Neural cell (in vitro differentiated cells): Measurements from ENCODE around the gene FHOD3. TPM values are rescaled to one million over a fixed set of nuclear protein-coding genes. Genes with fewer than 3 reads are reported as not detected.

Source experiments
- H2AFZ ChIP-seq: fragments of 200-600, 300-800 bp; sonication (generic), shearing (Covaris generic); 2 replicates; pipeline ENCODE4 v1.6.0; 2014; ENCODE audit warnings: low read depth, mild to moderate bottlenecking, antibody characterized with exemption, low read length, moderate library complexity
- H3F3A ChIP-seq: fragments of 200-600 bp; shearing (Covaris generic); 2 replicates; pipeline ENCODE4 v1.6.1; 2016; ENCODE audit warnings: mild to moderate bottlenecking, moderate library complexity, mixed read lengths, antibody characterized with exemption, low read length; ENCODE audit not compliant: insufficient read depth, poor library complexity, severe bottlenecking
- H3K27ac ChIP-seq: fragments of 200-600, 300-800 bp; sonication (generic), shearing (Covaris generic); 2 replicates; pipeline ENCODE4 v1.5.1; 2014; ENCODE audit warnings: mild to moderate bottlenecking, low read length, moderate library complexity
- H3K27me3 ChIP-seq: fragments of 300-800, 200-600 bp; sonication (generic), shearing (Covaris generic); 2 replicates; pipeline ENCODE4 v1.6.0; 2014; ENCODE audit warnings: mild to moderate bottlenecking, low read depth, low read length, moderate library complexity; ENCODE audit not compliant: insufficient read depth
- H3K36me3 ChIP-seq: fragments of 300-800, 200-600 bp; sonication (generic), shearing (Covaris generic); 2 replicates; pipeline ENCODE4 v1.5.1; 2014; ENCODE audit warnings: mild to moderate bottlenecking, antibody characterized with exemption, low read length, moderate library complexity; ENCODE audit not compliant: insufficient read depth
- H3K4me2 ChIP-seq: fragments of 300-800, 200-600 bp; sonication (generic), shearing (Covaris generic); 2 replicates; pipeline ENCODE4 v1.6.0; 2014; ENCODE audit warnings: mild to moderate bottlenecking, low read length
- H3K4me3 ChIP-seq: fragments of 300-800, 200-600 bp; sonication (generic), shearing (Covaris generic); 2 replicates; pipeline ENCODE4 v1.5.1; 2014; ENCODE audit warnings: mild to moderate bottlenecking, low read length, moderate library complexity
- H3K79me2 ChIP-seq: fragments of 200-600 bp; shearing (Covaris generic); replicated peaks from 2 replicates; pipeline ENCODE4 v1.6.0; 2014; ENCODE audit warnings: mild to moderate bottlenecking, low read length, moderate library complexity; ENCODE audit not compliant: insufficient read depth
- H3K9ac ChIP-seq: fragments of 300-800, 200-600 bp; sonication (generic), shearing (Covaris generic); 2 replicates; pipeline ENCODE4 v1.6.1; 2016; ENCODE audit warnings: mild to moderate bottlenecking, low read length, mixed read lengths
- H3K9me2 ChIP-seq: fragments of 200-600 bp; shearing (Covaris generic); 2 replicates; pipeline ENCODE4 v1.6.1; 2016; ENCODE audit warnings: mild to moderate bottlenecking, low read length, mixed read lengths; ENCODE audit not compliant: insufficient read depth
- H3K9me3 ChIP-seq: fragments of 200-600, 300-800 bp; sonication (generic), shearing (Covaris generic); 2 replicates; pipeline ENCODE4 v1.6.1; 2016; ENCODE audit warnings: mild to moderate bottlenecking, mixed run types, low read length, moderate library complexity, mixed read lengths
- H4K20me1 ChIP-seq: fragments of 200-600 bp; shearing (Covaris generic); 2 replicates; pipeline ENCODE4 v1.6.1; 2016; ENCODE audit warnings: mild to moderate bottlenecking, mixed run types; ENCODE audit not compliant: insufficient read depth
- CTCF ChIP-seq: fragments of 450-650 bp; IDR thresholded peaks from 2 replicates; pipeline ENCODE4 v1.5.1; 2014; ENCODE audit warnings: antibody characterized with exemption, mild to moderate bottlenecking, moderate library complexity; ENCODE audit not compliant: poor library complexity, severe bottlenecking
- EP300 ChIP-seq: fragments of 450-650 bp; conservative IDR thresholded peaks from 2 replicates; pipeline ENCODE4 v1.6.1; 2014; ENCODE audit warnings: antibody characterized with exemption, mild to moderate bottlenecking, moderate library complexity; ENCODE audit not compliant: poor library complexity, severe bottlenecking
- EZH2 ChIP-seq: fragments of 200-600, 300-800 bp; shearing (Covaris generic), sonication (generic); IDR thresholded peaks from 2 replicates; pipeline ENCODE4 v1.6.1; 2014; ENCODE audit warnings: antibody characterized with exemption, low read length, borderline replicate concordance, mild to moderate bottlenecking; ENCODE audit not compliant: insufficient read depth, poor library complexity, severe bottlenecking
- MXI1 ChIP-seq: fragments of 450-650 bp; conservative IDR thresholded peaks from 2 replicates; pipeline ENCODE4 v1.6.1; 2014; ENCODE audit warnings: antibody characterized with exemption, mild to moderate bottlenecking; ENCODE audit not compliant: poor library complexity, severe bottlenecking
- POLR2AphosphoS5 ChIP-seq: IDR thresholded peaks from 2 replicates; pipeline ENCODE4 v1.6.1; 2012
- RAD21 ChIP-seq: fragments of 450-650 bp; conservative IDR thresholded peaks from 2 replicates; pipeline ENCODE4 v1.6.1; 2014; ENCODE audit warnings: antibody characterized with exemption, mild to moderate bottlenecking, moderate library complexity
- REST ChIP-seq: IDR thresholded peaks from 2 replicates; pipeline ENCODE4 v1.6.1; 2012; ENCODE audit warnings: borderline replicate concordance
- SMC3 ChIP-seq: fragments of 450-650 bp; conservative IDR thresholded peaks from 2 replicates; pipeline ENCODE4 v1.6.1; 2014; ENCODE audit warnings: antibody characterized with exemption, mild to moderate bottlenecking, moderate library complexity; ENCODE audit not compliant: poor library complexity
- TAF1 ChIP-seq: IDR thresholded peaks from 2 replicates; pipeline ENCODE4 v1.6.1; 2012; ENCODE audit warnings: low read depth
- polyA plus RNA-seq: library from polyadenylated mRNA; depleted of rRNA; stranded (reverse); fragments of >200 nt; gene quantifications from 2 replicates; pipeline ENCODE4 v1.2.3, GENCODE V29; 2014

The FHOD3 gene
- polyA plus RNA-seq, 1 donor from 2014 or later, result 19.4 TPM

GRCh38 chr18:36449451-36449850 is 151.9 kb downstream of the FHOD3 start:
- Histone ChIP-seq H4K20me1 (no peaks in the 10 kb centered on the region), H3K79me2 (no peaks in the 10 kb centered on the region), H3K4me3 (no peak overlapping the region), H3K4me2 (no peak overlapping the region), H3F3A (no peaks in the 10 kb centered on the region), H3K9ac (no peak overlapping the region), H3K36me3 (no peaks in the 10 kb centered on the region), H3K27me3 (no peaks in the 10 kb centered on the region), H3K9me3 (no peaks in the 10 kb centered on the region), H2AFZ (no peak overlapping the region), H3K27ac (no peak overlapping the region), H3K9me2 (no peaks in the 10 kb centered on the region)
- no peak for TF ChIP-seq REST
- no peak for TF ChIP-seq EZH2
- no peak for TF ChIP-seq TAF1
- TF ChIP-seq CTCF, result no peak
- no peak for TF ChIP-seq MXI1
- no peak for TF ChIP-seq POLR2AphosphoS5
- no peak for TF ChIP-seq RAD21
- no peak for TF ChIP-seq EP300
- TF ChIP-seq SMC3, result no peak

- TF ChIP-seq MXI1 (no peak), POLR2AphosphoS5 (no peak), TAF1 (no peak), EZH2 (no peak), RAD21 (no peak), EP300 (no peak), CTCF (no peak), SMC3 (no peak), REST (no peak)
- H3K27me3 ChIP-seq, result no peaks in the 10 kb centered on the region
- no peaks in the 10 kb centered on the region for H4K20me1 ChIP-seq
- no peak overlapping the region for H3K27ac ChIP-seq
- no peak overlapping the region for H3K4me2 ChIP-seq
- no peak overlapping the region for H2AFZ ChIP-seq
- H3K9me3 ChIP-seq, result no peaks in the 10 kb centered on the region
- no peaks in the 10 kb centered on the region for H3K36me3 ChIP-seq
- H3K79me2 ChIP-seq, result no peaks in the 10 kb centered on the region
- no peak overlapping the region for H3K9ac ChIP-seq
- no peaks in the 10 kb centered on the region for H3K9me2 ChIP-seq
- no peak overlapping the region for H3K4me3 ChIP-seq
- no peaks in the 10 kb centered on the region for H3F3A ChIP-seq
Measured at GRCh38 chr18:36450264-36450663, 152.8 kb downstream of the FHOD3 start.
